ENCODE results near the gene APOBEC3B.
"Not testable (repeated sequence)": the region's sequence is repeated elsewhere in the genome, so short reads cannot be mapped to it uniquely, and the experiment has no call there.

The APOBEC3B gene

DNA sequence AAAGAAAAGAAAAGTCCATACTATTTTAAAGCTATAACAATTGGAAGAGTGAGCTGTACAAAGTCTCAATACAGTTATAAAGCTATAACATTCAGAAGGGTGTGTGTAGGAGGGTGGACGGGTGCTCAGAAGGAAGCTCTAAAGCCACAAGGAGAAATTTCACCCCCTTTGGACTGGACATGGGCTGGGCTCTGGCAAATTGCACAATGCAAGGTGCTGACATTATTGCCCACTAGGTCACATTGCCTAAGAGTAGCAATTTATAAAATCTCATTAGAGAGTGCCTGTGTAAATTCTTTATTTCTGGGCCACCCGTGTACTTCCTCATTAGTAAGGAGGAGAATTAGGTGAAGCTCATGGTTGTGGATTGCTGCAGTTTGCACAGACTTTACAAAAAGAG is 30.4 kb upstream of the APOBEC3B start:
- DNase-seq (ENCODE audit: low spot score) = no peak

DNA sequence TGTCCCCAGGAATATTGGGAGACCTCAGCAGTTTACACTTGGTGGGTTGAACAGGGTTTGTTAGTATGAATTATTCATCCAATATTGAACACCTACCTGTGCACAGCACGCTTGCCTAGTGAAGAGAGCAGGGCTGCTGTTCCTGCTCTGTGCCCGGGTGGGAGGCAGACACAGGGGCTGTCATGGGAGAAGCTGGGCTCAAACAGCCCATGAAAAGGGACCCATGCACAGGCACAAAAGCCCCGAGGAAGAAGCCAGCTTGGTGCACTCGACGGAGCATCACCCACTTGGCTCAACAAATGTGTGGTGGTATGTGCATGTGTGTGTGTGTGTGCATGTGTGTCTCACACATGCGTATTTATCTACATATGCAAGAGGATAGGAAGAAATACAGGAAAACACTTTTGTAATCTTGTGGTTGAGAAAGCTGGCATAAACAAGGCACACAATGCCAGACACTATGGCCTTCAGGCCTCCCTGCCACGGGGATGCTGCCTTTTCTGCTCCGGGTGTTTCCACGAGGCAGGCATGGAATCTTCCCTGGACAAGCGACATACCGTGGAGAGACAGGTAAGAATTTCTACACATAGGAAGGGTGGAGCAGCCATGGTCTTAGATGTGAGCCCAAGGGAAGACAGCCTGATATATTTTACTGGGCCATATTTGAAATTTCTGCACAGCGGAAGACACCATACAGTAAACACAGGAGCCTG is 29.7 kb upstream of the APOBEC3B start:
- no peak for DNase-seq (ENCODE audit: low spot score)

DNA sequence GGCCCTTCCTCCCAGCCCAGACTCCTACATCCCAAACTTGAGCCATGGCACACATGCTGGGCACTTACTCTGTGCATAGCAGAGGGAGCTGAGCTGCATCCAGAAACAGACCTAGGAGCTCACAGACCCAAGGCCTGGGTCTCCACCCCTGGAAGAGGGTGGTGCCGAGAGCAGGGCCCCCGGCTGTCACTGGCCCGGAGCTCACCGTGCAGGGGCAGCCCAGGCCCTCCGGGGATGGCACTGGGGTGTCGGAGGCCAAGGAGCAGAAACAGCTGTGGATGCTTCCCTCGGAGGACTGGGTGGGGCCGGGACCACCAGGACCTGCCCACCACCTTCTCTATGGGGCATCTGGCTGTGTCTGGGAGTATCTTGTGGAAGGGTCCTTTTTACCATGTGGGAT is 29.1 kb upstream of the APOBEC3B start:
- no peak for DNase-seq (ENCODE audit: low spot score)

DNA sequence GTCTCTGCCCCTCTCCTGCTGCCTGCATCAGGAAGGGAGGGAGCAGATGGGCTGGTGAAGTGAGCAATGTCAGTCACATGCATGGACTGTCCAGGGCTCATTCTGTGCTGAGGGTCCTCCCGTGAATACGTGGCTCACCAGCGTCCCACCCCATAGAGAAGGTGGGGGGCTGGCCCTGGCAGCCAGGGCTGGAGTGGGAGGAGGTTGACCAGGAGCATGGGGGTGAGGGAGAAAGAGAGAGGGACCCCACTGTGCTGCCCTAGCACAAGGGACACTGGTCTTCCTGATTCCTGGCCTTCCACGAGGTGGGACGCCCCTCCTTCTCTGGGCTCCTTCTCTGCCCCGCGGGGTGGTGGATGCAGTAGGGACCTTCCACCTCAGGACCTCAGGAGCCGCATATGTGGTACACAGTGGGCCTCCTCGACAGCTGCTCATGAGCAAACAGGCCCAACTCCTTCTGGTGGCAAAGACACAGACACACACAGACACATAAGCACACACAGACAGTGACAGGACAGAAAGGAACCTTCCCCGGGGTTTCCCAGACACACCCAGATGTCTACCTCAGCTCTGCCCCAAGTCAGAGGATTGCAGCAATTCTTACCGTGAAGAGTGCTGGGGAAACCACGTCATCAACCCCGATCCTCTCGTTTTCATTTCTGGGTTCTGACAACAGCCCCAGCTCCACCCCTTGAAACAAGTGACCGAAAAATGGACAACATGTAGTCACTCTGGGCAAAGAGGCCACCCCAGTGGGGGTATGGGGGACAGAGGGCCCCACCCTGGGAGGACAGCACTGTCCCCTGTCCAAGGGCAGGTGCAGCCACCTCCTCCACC is 28.4 kb upstream of the APOBEC3B start:
- no peak for DNase-seq (ENCODE audit: low spot score)

DNA sequence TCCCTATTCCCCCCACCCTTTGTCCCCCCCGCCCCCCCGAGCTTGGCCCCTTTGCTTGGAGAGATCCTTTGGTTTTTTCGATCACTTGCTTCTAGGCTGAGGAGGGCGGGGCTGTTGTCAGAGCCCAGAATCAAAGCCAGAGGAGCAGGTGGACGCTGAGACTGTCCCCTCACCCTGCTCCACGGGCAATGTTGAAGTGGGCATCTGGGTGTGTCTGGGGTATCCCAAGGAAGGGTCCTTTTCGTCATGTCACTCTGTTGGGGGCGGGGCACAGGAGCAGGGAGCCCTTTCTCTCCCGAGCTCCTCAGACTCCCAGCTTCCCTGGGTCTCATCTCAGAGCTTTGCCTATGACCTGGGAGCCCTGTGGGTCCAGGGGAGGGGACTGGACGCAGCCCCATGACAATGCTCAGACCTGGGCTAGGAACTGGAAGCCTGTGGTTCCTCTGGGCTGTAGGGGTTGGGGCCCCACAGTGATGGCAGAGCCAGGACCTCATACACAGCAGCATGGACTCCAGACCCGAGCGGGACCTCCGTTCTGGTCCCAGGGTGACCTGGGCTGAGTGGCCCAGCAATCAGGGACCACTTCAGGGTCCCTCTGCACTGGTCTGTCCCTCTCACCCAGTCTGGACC is 27.6 kb upstream of the APOBEC3B start:
- DNase-seq (ENCODE audit: low spot score) = no peak

DNA sequence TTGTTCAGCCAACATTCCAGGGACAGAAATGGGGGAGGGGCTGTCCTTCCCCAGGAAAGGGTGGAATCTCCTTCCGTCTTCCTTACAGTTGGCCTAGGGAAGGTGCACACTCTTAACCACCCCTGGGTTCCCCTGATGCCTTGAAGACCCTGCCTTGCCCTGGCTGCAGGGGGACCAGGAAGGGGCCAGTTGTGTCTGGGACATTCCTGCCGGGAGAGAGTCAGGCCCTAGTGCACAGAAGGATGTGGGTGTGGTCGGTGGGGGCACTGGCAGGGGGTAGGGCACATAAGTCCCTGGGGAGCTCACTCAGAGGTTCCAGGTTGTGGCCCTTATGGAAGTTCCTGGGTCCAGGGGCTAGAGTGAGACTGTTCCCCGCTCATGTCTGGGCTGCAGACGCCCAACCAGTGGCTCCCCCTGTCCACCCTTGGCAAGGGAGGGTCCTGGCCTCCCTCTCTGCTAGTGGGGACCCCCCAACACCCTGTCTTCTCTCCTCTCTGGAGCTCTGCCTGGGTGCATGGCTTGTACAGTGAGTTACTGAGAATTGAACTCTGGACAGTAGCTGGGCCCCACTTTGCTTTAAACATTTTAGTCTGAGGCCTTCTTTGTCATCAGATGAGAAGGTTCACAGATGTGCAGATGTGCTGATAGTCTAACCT is 26.8 kb upstream of the APOBEC3B start:
- DNase-seq (ENCODE audit: low spot score) = no peak

DNA sequence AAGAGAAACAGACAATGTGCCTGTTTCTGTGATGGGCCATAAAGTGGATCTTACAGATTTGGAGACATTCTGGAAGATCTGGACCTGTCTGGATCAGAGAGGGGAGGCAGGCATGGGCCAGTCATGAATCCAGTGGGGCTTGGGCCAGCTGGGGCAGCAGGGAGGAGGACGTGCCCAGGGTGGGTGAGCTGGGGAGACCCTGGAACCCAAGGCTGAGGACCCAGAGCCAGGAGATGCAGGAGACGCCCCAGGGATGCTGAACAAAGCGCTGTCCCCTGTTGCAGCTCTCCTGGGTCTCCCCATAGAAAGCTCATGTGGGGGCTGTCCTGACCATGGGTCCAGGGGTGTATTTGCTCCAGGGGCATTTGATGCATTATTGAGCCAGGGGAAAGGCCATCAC is 26.2 kb upstream of the APOBEC3B start:
- DNase-seq (ENCODE audit: low spot score) = no peak

DNA sequence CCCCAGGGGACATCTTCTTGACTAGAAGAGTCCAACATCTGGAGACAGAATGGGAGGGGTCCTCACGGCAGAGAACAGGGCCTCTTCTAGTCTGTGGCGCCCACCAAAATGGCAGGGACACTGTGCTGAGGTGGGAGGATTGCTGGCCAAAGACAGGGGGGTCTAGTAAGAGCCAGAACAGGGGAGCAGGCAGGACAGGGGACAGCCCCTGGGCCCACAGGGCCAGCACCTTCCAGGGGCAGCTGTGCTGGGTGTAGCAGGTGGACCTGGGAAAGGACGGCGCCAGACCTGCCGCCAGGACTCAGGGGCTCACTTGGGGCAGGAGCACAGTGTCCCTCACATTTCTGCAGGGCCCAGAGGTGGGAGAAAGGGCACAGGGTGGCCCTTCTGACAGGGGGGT is 25.6 kb upstream of the APOBEC3B start:
- no peak for DNase-seq (ENCODE audit: low spot score)

DNA sequence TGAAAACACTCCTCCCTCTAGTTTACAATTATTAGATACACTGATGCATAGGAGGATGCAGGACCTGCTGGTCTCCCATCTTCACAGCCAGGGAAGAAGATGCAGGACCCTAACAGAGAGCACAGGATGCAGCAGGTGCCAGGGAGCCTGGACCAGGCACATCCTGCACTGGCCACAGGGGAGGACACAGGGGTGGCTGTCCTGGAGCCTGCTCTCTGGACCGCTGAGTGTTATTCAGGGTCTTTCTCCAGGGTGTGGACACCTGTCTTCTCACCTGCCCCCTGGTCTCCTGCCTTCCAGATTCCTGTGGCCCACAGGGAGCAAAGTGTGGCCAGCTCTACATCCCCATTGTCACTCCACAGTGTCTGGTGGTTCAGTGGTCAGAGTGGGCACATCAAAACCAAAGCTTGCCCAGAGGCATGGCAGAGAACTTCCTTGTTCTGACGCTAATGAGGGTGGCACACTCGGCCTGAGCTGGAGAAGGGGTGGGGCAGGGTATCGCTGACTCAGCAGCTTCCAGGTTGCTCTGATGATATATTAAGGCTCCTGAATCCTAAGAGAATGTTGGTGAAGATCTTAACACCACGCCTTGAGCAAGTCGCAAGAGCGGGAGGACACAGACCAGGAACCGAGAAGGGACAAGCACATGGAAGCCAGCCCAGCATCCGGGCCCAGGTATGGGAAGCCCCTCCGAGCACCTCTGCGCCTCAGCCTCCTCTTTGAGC is 24.9 kb upstream of the APOBEC3B start, which contains the start of gene APOBEC3A:
Gene APOBEC3A, plus strand, starts transcription at position 564 of the 725 bp plus-strand sequence. Its CDS starts 83 bp downstream, at position 647.
- no peak for DNase-seq (ENCODE audit: low spot score)

DNA sequence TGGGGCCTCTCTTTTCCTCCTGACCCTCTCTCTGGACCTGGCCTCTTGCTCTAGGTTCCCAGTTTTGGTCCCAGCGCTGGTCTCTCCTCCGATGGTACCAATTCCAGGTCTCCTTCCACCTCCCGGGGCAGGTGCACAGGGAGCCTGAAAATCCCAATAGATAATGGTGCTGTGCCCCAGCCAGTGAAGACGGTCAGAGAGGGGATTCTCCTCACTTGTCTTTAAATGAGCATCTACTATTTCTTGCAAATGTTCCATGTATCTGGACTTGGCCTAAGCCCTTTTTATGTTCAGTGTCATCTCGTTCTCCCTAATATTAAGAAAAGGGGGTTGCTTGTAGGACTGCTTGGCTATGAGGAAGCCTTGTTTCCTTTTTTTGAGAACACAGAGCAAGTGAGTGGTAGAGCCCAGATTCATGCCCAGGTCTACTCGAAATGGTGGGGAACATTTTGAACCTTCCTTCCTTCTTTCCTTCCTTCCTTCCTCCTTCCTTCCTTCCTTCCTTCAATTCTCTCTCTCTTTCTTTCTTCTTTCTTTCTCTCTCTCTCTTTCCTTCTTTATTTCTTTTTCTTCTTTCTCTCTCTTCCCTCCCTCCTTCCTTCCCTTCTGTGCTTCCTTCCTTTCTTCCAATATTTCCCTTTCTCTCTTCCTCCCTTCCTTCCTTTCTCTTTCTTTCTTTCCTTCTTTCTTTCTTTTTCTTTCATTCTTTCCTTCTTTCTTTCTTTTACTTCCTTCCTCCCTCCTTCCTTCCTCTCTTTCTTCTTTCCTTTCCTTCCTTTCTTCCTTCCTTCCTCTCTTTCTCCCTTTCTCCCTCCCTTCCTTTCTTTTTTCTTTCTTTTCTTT is 24.1 kb upstream of the APOBEC3B start:
- no peak for DNase-seq (ENCODE audit: low spot score)

DNA sequence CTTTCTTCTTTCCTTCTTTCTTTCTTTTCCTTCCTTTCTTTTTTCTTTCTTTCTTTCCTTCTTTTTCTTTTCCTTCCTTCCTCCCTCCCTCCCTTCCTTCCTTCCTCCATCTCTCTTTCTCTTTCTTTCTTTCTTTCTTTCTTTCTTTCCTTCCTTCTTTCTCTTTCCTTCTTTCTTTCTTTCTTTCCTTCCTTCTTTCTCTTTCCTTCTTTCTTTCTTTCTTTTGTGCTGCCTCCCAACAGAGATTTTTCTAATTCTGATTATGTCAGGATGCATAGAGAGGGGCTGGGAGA is 23.6 kb upstream of the APOBEC3B start:
- DNase-seq (ENCODE audit: low spot score) = not testable (repeated sequence)

DNA sequence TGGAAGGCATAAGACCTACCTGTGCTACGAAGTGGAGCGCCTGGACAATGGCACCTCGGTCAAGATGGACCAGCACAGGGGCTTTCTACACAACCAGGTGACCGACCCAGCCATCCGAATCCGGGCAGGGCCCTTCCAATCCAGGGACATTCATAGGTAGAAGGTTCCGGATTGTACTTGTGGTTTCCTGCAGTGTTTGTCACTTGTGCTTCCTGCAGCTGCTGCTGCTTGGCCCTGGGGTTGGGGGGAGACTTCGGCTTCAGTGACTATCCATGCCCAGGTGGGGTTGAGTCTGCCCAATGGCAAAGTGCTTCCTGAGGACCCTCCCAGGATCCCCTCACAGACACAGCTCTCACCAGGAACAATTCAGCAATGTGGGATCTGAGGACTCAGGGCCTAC is 22.6 kb upstream of the APOBEC3B start:
- DNase-seq (ENCODE audit: low spot score) = no peak

DNA sequence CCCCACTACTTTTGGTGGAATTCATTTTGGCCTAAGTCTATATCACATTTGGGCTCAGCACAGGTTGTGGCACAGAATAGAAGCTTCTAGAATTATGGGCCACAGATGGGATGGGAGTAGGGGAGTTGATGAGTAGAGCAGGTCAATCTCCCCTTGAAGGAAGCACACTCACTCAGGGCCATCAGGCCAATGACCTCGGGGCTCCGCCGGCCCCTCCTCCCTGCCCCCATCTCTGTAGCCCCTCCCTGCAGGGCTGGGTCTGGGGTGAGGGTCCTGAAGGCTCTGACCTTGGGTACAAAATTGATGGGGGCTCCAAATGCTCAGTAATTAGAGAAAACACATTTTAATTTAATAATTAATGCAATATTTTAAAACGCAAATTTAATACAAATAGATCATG is 21.5 kb upstream of the APOBEC3B start:
- not testable (repeated sequence) for DNase-seq (ENCODE audit: low spot score)

DNA sequence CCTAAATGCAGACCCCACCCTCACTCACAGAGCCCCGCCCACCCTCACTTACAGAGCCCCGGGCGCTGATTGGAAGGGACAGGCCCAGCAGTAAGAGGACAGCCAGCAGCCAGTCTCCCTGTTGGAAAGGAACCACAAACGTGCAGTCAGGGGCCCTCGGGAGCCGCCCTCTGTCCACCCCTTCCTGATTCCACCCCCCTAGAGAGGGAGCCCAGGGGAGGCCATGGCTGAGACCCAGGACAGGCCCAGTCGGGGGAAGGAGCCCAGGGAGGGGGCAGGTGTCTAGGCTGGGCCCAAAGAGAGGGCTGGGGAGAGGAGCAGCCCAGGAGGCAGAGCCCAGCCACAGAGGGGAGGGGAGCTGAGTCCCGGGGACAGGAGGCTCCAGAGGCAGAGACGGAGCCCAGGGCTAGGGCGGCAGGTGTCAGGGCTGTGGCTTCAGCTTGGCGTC is 18.8 kb upstream of the APOBEC3B start:
- DNase-seq (ENCODE audit: low spot score) = not testable (repeated sequence)

DNA sequence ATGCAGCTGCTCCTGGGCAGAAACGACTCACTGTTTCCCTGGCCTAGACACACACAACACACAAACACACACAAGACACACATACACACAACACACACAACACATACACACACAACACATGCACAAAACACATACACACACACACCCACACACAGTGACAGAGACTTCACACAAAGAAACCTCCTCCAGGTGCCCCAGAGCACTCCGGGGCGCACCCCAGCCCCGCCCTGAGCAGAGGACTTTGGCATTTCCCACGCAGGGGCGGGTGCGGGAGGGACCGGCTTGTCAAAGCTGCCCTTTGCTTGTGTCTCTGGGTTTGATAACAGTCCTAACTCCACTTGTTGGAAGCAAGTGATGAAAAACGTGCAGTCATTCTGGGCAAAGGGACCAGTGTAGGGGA is 18.3 kb upstream of the APOBEC3B start:
- DNase-seq (ENCODE audit: low spot score) = no peak

DNA sequence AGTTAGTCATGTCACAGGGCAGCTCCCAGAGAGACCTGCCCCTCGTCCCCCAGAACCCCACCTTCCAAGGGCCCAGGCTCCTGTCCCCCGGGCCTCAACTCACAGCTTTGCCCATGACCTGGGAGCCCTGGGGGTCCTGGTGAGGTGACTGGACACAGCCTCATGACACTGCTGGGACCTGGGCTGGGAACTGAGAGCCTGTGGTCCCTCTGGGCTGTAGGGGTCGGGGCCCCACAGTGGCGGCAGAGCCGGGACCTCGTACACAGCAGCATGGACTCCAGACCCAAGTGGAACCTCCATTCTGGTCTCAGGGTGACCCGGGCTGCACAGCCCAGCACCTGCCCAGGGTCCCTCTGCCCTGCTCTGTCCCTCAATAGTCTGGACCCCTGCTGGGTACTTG is 17.8 kb upstream of the APOBEC3B start:
- no peak for DNase-seq (ENCODE audit: low spot score)

DNA sequence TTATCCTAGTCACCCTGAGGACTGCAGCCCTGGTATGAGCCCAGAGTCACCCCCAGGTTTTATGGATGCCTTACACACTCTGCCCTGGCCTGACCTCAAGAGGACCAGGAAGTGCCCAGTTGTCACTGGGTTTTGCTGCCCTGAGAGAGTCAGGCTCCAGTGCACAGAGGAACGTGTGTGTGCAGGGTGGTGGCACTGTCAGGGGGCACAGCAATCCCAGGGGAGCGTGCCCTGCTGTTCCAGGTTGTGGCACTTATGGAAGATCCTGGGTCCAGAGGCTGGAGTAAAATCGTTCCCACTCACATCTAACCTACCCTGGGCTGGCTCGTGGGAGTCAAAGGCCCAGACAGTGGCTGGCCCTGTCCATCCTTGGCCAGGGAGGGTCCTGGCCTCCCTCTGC is 17.2 kb upstream of the APOBEC3B start:
- DNase-seq (ENCODE audit: low spot score) = no peak

DNA sequence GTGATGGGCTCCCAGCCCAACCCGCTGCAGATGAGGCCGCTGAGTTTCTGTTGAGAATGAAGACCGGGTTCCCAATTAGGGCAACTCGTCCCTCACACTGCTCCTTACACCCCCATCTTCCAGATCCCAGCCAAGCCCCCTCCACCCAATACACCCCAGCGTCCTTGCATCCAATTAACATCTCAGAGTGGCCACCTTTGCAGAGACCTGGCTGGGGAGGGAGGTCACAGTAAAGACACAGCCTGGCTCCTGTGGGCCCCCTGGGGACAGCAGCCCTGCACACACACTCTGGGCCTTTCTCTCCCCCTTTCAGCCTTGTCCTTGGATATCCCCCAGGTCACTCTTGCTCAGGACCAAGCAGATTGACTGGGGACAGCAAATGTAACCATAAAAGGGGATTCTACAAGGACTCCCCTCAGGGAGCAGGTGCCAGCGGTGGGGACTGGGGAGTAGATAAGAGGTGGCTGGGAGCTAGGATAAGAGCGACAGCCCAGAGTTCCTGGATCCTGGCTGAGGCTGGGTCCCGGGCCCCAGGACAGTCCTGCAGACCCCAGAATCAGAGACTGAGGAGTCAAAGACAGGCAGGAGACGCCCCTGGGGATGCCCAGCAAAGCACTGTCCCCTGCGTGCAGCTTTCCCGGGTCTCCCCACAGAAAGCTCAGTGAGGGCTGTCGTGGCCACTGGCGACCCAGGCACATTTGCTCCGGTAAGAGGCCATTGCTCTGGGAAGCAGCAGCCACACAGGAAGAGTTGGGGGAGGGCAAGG is 16.4 kb upstream of the APOBEC3B start:
- DNase-seq (ENCODE audit: low spot score) = no peak

DNA sequence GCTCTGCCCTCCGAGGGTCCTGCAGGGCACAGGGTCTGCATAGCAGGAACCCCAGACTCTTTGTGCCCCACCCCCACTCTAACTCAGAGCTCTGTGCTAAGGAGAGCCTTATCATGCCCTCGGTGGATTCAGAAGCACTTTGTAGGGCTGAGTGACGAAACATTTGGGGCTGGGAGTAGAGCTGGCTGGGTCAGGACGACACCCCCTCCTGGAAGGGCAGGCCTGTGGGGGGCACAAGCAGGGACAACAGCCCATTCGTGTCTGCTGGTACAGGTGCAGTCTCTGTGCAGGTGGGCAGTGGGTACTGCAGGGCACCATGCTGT is 15.8 kb upstream of the APOBEC3B start:
- no peak for DNase-seq (ENCODE audit: low spot score)

DNA sequence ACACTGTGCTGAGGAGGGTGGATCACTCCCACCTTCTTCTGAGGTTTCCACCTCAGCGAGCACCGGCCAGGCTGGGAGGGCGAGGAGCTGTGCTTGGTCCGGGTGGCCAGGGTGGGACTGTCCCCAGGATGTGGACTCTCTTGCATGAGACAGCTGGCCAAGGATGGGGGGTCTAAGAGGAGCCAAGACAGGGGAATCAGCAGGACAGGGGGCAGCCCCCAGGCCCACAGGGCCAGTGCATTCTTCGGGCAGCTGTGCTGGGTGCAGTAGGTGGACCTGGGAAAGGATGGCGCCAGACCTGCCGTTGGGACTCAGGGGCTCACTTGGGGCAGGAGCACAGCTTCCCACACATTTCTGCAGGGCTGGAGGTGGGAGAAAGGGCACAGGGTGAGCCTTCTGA is 15.2 kb upstream of the APOBEC3B start:
- DNase-seq (ENCODE audit: low spot score) = no peak
